Skeletal muscle satellite cell (primary cell): ENCODE results near the gene SERF1B. TPM values are rescaled to one million over a fixed set of nuclear protein-coding genes. Genes with fewer than 3 reads are reported as not detected.
"Not testable (repeated sequence)": the region's sequence is repeated elsewhere in the genome, so short reads cannot be mapped to it uniquely, and the experiment has no call there.

Experiments used
- H3K27me3 ChIP-seq: 2 replicates; pipeline ENCODE4 v1.7.0; 2013; ENCODE audit warnings: low read length; ENCODE audit not compliant: control insufficient read depth, insufficient read depth
- H3K36me3 ChIP-seq: 2 replicates; pipeline ENCODE4 v1.7.0; 2013; ENCODE audit warnings: mild to moderate bottlenecking, control low read depth, low read length; ENCODE audit not compliant: insufficient read depth
- H3K4me1 ChIP-seq: 2 replicates; pipeline ENCODE4 v1.7.0; 2013; ENCODE audit warnings: low read length; ENCODE audit not compliant: control insufficient read depth, insufficient read depth
- H3K4me2 ChIP-seq: 2 replicates; pipeline ENCODE4 v1.7.0; 2013; ENCODE audit warnings: mild to moderate bottlenecking, low read length
- H3K4me3 ChIP-seq: 2 replicates; pipeline ENCODE4 v1.7.0; 2013; ENCODE audit warnings: low read length
- H3K9ac ChIP-seq: 2 replicates; pipeline ENCODE4 v1.7.0; 2013; ENCODE audit warnings: mild to moderate bottlenecking, low read depth, low read length, moderate library complexity
- H3K9me3 ChIP-seq: replicated peaks from 2 replicates; pipeline ENCODE4 v1.7.0; 2013; ENCODE audit warnings: mild to moderate bottlenecking, control low read depth, low read length
- total RNA-seq: library from RNA; depleted of rRNA; stranded (reverse); fragments of >200 nt; gene quantifications from 2 replicates; pipeline ENCODE4 v1.2.3, GENCODE V29; 2012; rRNA removed

Gene SERF1B
- total RNA-seq: 19.5 and 23.8 TPM in 2 replicates

DNA sequence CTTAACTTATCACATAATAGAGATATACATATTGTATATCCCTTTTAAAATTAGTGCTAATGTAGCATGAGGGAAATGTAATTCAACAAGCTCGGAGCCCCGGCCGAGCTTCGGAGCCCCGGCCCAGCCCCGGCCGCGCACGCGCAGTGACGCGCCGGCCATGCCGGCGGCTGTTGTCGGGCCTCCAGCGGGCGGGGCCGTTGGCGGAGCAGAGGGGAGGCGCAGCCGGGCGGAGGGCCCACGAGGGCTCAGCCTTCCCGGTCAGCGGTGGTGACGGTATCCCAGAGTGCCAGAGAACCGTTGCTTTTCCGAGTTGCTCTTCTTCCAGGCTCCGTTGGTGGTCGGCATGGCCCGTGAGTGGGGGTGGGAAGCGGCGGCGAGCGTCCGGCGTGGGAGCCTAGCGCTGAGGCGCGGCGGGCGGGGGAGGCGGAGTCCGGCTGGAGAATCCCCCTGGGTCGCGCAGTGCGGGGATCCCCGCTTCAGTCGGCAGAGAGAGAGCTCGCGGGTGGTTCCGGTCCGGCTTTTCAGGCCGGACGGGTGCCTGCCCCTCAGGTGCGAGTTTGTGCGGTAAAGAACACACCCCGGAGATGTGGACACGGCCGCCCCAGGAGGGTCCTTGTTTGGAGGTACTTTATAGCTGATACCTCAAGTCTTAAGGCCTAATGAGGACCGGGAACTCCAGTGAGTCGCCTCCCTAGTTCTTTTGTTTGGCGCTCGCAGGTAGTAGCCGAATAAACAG lies at the start of gene SERF1B:
Gene SERF1B, plus strand, starts transcription at position 146 of the 739 bp plus-strand sequence. Its CDS starts 201 bp downstream, at position 347.
- H3K4me1 ChIP-seq, H3K36me3 ChIP-seq, H3K4me3 ChIP-seq, H3K27me3 ChIP-seq, H3K9me3 ChIP-seq, H3K9ac ChIP-seq, H3K4me2 ChIP-seq: not testable (repeated sequence)

- not testable (repeated sequence) for H3K9ac ChIP-seq, H3K4me2 ChIP-seq, H3K9me3 ChIP-seq, H3K36me3 ChIP-seq, H3K4me3 ChIP-seq, H3K4me1 ChIP-seq, H3K27me3 ChIP-seq
These were observed 33.3 kb upstream of the SERF1B start for GRCh38 chr5:69991713-69992112.

- H3K36me3 ChIP-seq, H3K4me2 ChIP-seq, H3K9me3 ChIP-seq, H3K9ac ChIP-seq, H3K27me3 ChIP-seq, H3K4me1 ChIP-seq, H3K4me3 ChIP-seq: not testable (repeated sequence)
These were observed 29.5 kb upstream of the SERF1B start for GRCh38 chr5:69995535-69995934.

- not testable (repeated sequence) for H3K4me3 ChIP-seq, H3K9me3 ChIP-seq, H3K4me2 ChIP-seq, H3K36me3 ChIP-seq, H3K4me1 ChIP-seq, H3K27me3 ChIP-seq, H3K9ac ChIP-seq
These were observed 4.4 kb upstream of the SERF1B start for GRCh38 chr5:70020660-70021059.

GRCh38 chr5:70025845-70026145 lies 744 bp downstream of the SERF1B start:
- H3K4me1 ChIP-seq, H3K4me2 ChIP-seq, H3K9ac ChIP-seq, H3K9me3 ChIP-seq, H3K27me3 ChIP-seq, H3K36me3 ChIP-seq, H3K4me3 ChIP-seq: not testable (repeated sequence)

GRCh38 chr5:70031204-70031603 lies 6.2 kb downstream of the SERF1B start:
- not testable (repeated sequence) for H3K4me3 ChIP-seq, H3K9me3 ChIP-seq, H3K4me2 ChIP-seq, H3K36me3 ChIP-seq, H3K27me3 ChIP-seq, H3K9ac ChIP-seq, H3K4me1 ChIP-seq

GRCh38 chr5:70041411-70041810 lies 16.4 kb downstream of the SERF1B start:
- not testable (repeated sequence) for H3K9ac ChIP-seq, H3K27me3 ChIP-seq, H3K36me3 ChIP-seq, H3K9me3 ChIP-seq, H3K4me2 ChIP-seq, H3K4me1 ChIP-seq, H3K4me3 ChIP-seq

GRCh38 chr5:70049790-70050142 lies 24.7 kb downstream of the SERF1B start:
- not testable (repeated sequence) for H3K9ac ChIP-seq, H3K4me1 ChIP-seq, H3K4me2 ChIP-seq, H3K4me3 ChIP-seq, H3K27me3 ChIP-seq, H3K9me3 ChIP-seq, H3K36me3 ChIP-seq

DNA sequence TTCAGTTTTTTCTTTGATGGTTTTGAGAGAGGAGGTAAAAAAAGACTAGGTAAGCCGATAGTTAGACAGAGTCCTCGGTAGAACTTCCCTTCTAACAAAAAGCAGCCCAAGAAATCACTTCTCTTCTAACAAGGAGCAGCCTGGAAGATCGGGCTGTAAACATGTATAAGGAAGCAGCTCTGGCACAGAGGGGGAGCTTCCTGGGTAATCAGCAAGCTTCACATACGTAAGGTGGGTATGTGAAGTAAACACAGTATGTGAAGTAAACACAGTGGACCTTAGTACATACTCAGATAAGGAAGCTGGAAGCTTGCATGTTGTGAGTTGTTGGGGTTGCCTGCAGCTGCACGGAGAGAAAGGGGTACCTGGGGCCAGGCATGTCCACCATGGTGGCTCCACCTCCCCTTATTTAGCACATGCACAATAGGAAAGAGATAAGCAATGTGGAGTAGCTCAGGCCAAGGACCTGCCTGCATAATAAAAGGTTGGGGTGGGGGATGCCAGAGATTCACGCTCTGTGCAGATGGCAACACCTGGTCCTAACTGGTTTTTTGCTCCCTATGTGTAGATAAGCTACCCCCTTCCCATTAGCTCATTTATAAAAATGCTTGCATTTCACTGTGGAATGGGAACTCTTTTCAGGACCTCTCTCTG lies 31.4 kb downstream of the SERF1B start:
- H3K4me3 ChIP-seq, H3K9me3 ChIP-seq, H3K9ac ChIP-seq, H3K4me2 ChIP-seq, H3K27me3 ChIP-seq, H3K36me3 ChIP-seq, H3K4me1 ChIP-seq: not testable (repeated sequence)

GRCh38 chr5:70057140-70057539 lies 32.1 kb downstream of the SERF1B start:
- H3K9me3 ChIP-seq, H3K9ac ChIP-seq, H3K27me3 ChIP-seq, H3K4me1 ChIP-seq, H3K4me3 ChIP-seq, H3K36me3 ChIP-seq, H3K4me2 ChIP-seq: not testable (repeated sequence)

- not testable (repeated sequence) for H3K9me3 ChIP-seq, H3K36me3 ChIP-seq, H3K9ac ChIP-seq, H3K4me2 ChIP-seq, H3K4me1 ChIP-seq, H3K4me3 ChIP-seq, H3K27me3 ChIP-seq
These were observed 52.6 kb downstream of the SERF1B start for GRCh38 chr5:70077632-70078031.

DNA sequence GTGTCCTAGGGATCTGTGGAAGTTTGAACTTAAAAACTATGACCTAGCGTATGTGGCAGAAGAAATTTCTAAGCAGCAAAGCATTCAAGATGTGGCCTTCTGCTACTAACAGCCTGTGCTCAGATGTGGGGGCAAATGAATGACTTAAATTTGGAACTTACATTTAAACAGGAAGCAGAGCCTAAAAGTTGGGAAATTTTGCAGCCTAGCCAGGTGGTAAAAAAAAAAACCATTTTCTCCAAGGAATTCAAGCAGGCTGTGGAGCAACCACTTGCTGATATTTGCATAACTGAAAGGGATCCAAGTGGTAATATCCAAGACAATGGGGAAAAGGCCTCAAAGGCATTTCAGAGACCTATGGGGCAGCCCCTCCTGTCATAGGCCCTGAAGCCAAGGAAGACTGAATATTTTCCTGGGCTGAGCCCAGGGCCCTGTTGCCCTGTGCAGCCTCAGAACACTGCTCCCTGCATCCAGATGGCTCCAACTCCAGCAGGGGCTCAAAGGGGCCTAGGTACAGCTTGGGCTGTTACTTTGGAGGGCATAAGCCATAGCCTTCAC lies 63.9 kb downstream of the SERF1B start:
- not testable (repeated sequence) for H3K9ac ChIP-seq

More for the DNA sequence above, 63.9 kb downstream of the SERF1B start:
- not testable (repeated sequence) for H3K9me3 ChIP-seq, H3K27me3 ChIP-seq, H3K36me3 ChIP-seq, H3K4me1 ChIP-seq, H3K4me3 ChIP-seq, H3K4me2 ChIP-seq
